ACC112 (cell line): ENCODE data around the gene SMAD3.

Experiments used
- H2AFZ ChIP-seq: fragments of 200-600 bp; sonication (generic); one replicate; pipeline ENCODE4 v1.6.0; 2017; ENCODE audit warnings: antibody characterized with exemption, low read length; ENCODE audit not compliant: unreplicated experiment
- H3K27ac ChIP-seq: fragments of 200-600 bp; sonication (generic); 2 replicates; pipeline ENCODE4 v1.5.1; 2014; ENCODE audit warnings: low read depth, mild to moderate bottlenecking, antibody characterized with exemption, low read length, moderate library complexity
- H3K27me3 ChIP-seq: fragments of 200-600 bp; sonication (generic); 2 replicates; pipeline ENCODE4 v1.6.1; 2014; ENCODE audit warnings: mild to moderate bottlenecking, antibody characterized with exemption, low read length, moderate library complexity, mixed read lengths; ENCODE audit not compliant: insufficient read depth
- H3K36me3 ChIP-seq: fragments of 200-600 bp; sonication (generic); 2 replicates; pipeline ENCODE4 v1.6.1; 2016; ENCODE audit warnings: mild to moderate bottlenecking, antibody characterized with exemption, low read length, moderate library complexity, mixed read lengths; ENCODE audit not compliant: insufficient read depth
- H3K4me1 ChIP-seq: fragments of 200-600 bp; sonication (generic); one replicate; pipeline ENCODE4 v1.6.1; 2016; ENCODE audit warnings: low read length, mixed read lengths; ENCODE audit not compliant: insufficient read depth, unreplicated experiment, control insufficient read depth
- H3K4me3 ChIP-seq: fragments of 200-600 bp; sonication (generic); 2 replicates; pipeline ENCODE4 v1.5.1; 2014; ENCODE audit warnings: mild to moderate bottlenecking, low read depth, low read length
- H3K79me2 ChIP-seq: fragments of 200-600 bp; sonication (generic); one replicate; pipeline ENCODE4 v1.6.0; 2016; ENCODE audit warnings: low read length; ENCODE audit not compliant: control insufficient read depth, unreplicated experiment, insufficient read depth

SMAD3 gene

GRCh38 chr15:67114046-67114445, 48.6 kb downstream of the SMAD3 start:
- Histone ChIP-seq H2AFZ (no peak overlapping the region), H3K4me3 (no peak overlapping the region), H3K79me2 (peaks cover 91% of the 10 kb centered on the region), H3K27ac (peak overlapping the region; percentile 100; the same call in 1 of the 2 replicates), H3K27me3 (no peaks in the 10 kb centered on the region), H3K36me3 (peaks cover 32% of the 10 kb centered on the region), H3K4me1 (peaks cover 66% of the 10 kb centered on the region)

- Histone ChIP-seq H3K4me3 (no peak overlapping the region), H3K36me3 (peaks cover 32% of the 10 kb centered on the region), H3K27ac (peak overlapping the region; percentile 100), H3K27me3 (no peaks in the 10 kb centered on the region), H3K4me1 (peaks cover 68% of the 10 kb centered on the region), H2AFZ (no peak overlapping the region), H3K79me2 (peaks cover 95% of the 10 kb centered on the region)
Measured at GRCh38 chr15:67114846-67115585, 49.6 kb downstream of the SMAD3 start.

- peak overlapping the region; percentile 100 for H3K27ac ChIP-seq
- peaks cover 68% of the 10 kb centered on the region for H3K4me1 ChIP-seq
- H3K79me2 ChIP-seq = peaks cover 95% of the 10 kb centered on the region
- no peak overlapping the region for H2AFZ ChIP-seq
- H3K27me3 ChIP-seq = no peaks in the 10 kb centered on the region
- no peak overlapping the region for H3K4me3 ChIP-seq
- peaks cover 28% of the 10 kb centered on the region for H3K36me3 ChIP-seq
Measured at GRCh38 chr15:67115586-67115969, 50.2 kb downstream of the SMAD3 start.

- Histone ChIP-seq H3K79me2 (peaks cover 87% of the 10 kb centered on the region), H3K27ac (peak overlapping the region; percentile 100), H3K36me3 (peaks cover 18% of the 10 kb centered on the region; the same call in 1 of the 2 replicates), H3K4me3 (no peak overlapping the region), H3K27me3 (no peaks in the 10 kb centered on the region), H3K4me1 (peaks cover 71% of the 10 kb centered on the region), H2AFZ (no peak overlapping the region)
Measured at GRCh38 chr15:67116742-67117141, 51.3 kb downstream of the SMAD3 start.

DNA sequence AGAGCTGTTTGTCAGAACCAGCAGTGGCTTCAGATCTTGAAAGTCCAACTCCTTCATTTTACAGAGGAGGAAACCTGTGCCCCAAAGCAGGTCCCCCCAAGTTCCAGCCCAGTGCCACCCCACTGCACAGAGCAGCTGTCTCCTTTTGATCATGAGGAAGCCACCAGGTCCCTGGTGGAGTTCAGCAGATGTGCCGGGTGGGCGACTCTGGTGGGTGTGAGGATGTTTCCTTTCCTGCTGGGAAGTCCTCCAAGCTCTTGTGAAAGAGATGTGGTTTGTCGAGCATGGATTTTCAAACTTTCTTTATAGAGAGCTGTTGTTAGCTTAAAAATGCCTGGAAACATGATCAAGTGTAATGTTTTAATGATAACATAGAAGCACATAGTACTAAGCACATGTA, 52.0 kb downstream of the SMAD3 start:
- Histone ChIP-seq H3K27me3 (no peaks in the 10 kb centered on the region), H3K79me2 (peaks cover 90% of the 10 kb centered on the region), H3K4me3 (no peak overlapping the region), H2AFZ (no peak overlapping the region), H3K36me3 (peaks cover 17% of the 10 kb centered on the region; the same call in 1 of the 2 replicates), H3K27ac (peak overlapping the region; percentile 100), H3K4me1 (peaks cover 77% of the 10 kb centered on the region)

DNA sequence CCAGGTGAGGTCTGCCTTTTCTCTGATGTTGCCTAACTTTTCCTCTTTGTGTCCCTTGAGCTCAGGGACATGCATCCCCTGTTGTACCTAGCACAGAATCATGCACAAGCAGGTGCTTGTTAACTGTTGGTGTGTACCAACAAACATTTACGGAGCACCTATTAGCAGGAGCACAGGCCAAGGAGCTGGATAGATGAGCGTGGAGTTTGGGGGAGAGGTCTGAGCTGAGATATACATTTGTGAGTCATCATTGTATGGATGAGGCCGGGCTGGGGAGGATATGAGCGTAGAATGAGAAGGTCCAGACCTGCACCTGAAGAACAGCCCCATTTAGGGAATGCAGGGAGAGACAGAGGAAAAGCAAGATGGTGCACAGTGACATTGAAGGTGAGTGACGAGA, 53.4 kb downstream of the SMAD3 start:
- H3K4me3 ChIP-seq = no peak overlapping the region
- H3K36me3 ChIP-seq = peaks cover 11% of the 10 kb centered on the region; the same call in 1 of the 2 replicates
- H3K27me3 ChIP-seq = no peaks in the 10 kb centered on the region
- H3K79me2 ChIP-seq = peaks cover 88% of the 10 kb centered on the region
- peak overlapping the region; percentile 100 for H3K27ac ChIP-seq
- no peak overlapping the region for H2AFZ ChIP-seq
- peaks cover 88% of the 10 kb centered on the region for H3K4me1 ChIP-seq

DNA sequence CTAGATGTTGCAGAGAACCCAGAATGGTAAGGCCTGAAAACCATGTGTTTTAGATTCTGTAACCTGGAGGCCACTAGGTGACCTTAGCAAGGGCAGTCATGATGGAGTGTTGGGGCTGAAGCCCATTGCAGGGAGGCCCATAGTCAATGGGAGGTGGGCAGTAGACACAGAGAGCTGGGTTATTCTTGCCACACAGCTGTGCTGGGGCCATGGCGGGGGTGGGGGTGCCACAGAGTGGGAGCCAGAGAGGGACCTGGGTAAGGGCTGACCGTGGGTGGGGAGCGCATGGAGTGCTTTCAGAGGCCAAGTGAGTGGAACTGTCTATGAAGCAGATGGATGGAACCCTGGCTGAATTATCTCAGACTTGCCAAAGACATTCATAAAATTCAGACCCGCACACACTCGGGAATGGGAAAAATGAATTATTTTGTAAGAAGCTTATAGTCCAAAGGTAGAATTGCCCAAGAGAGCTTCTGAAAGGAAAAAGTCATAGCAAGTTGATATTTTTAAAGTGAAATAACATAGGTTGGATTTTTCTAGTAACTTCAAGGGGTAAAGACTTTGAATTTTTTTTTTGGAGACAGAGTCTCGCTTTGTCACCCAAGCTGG, 53.9 kb downstream of the SMAD3 start:
- Histone ChIP-seq H3K4me1 (peaks cover 94% of the 10 kb centered on the region), H2AFZ (no peak overlapping the region), H3K27me3 (no peaks in the 10 kb centered on the region), H3K4me3 (no peak overlapping the region), H3K27ac (peak overlapping the region; percentile 100), H3K79me2 (peaks cover 87% of the 10 kb centered on the region), H3K36me3 (peaks cover 6% of the 10 kb centered on the region; the same call in 1 of the 2 replicates)

- peaks cover 83% of the 10 kb centered on the region for H3K79me2 ChIP-seq
- peaks cover 3% of the 10 kb centered on the region; the same call in 1 of the 2 replicates for H3K36me3 ChIP-seq
- H3K4me1 ChIP-seq = peaks cover 95% of the 10 kb centered on the region
- no peak overlapping the region for H2AFZ ChIP-seq
- H3K4me3 ChIP-seq = no peak overlapping the region; the same call in 1 of the 2 replicates
- H3K27me3 ChIP-seq = no peaks in the 10 kb centered on the region
- H3K27ac ChIP-seq = peak overlapping the region; percentile 100
Measured at GRCh38 chr15:67120009-67120838, 54.8 kb downstream of the SMAD3 start.

- Histone ChIP-seq H2AFZ (no peak overlapping the region), H3K4me3 (no peak overlapping the region; the same call in 1 of the 2 replicates), H3K79me2 (peaks cover 77% of the 10 kb centered on the region), H3K4me1 (peaks cover 93% of the 10 kb centered on the region), H3K27me3 (no peaks in the 10 kb centered on the region), H3K27ac (peak overlapping the region; percentile 100), H3K36me3 (peaks cover 3% of the 10 kb centered on the region; the same call in 1 of the 2 replicates)
Measured at GRCh38 chr15:67120839-67121643, 55.6 kb downstream of the SMAD3 start.
